SK-N-SH (cell line): Measurements from ENCODE around the gene DCAF8. TPM values are rescaled to one million over a fixed set of nuclear protein-coding genes. Genes with fewer than 3 reads are reported as not detected.

ENCODE experiments used
- CTCF ChIA-PET: fragments of 300-600, 350-600 bp; formaldehyde crosslinking; extraction: SDS; loops from one replicate; lab custom pipeline; 2021; lab: Yijun Ruan, JAX
- POLR2A ChIA-PET: fragments of 350-600 bp; sonication (Branson Sonifier 250); formaldehyde crosslinking; extraction: SDS; loops from one replicate; lab custom pipeline; 2020; ENCODE audit warnings: antibody characterized with exemption, inconsistent platforms; lab: Yijun Ruan, JAX
- DNase-seq: peaks from one replicate; pipeline ENCODE4 v3.0.0; 2012
- H2AFZ ChIP-seq: fragments of 200-600 bp; sonication (generic); 2 replicates; pipeline ENCODE4 v1.8.1; 2016; ENCODE audit warnings: antibody characterized with exemption, mild to moderate bottlenecking, low read depth
- H3F3A ChIP-seq: fragments of 200-600 bp; sonication (generic); replicated peaks from 2 replicates; pipeline ENCODE3; 2016; ENCODE audit warnings: antibody characterized with exemption, mild to moderate bottlenecking; ENCODE audit not compliant: insufficient read depth
- H3K27ac ChIP-seq, 2 experiments: fragments of 200-500 bp in 1 of 2; fragments of 200-600 bp in 1 of 2; sonication (Bioruptor generic) in 1 of 2; sonication (generic), shearing (Covaris generic) in 1 of 2; 2 replicates each; pipeline versions ENCODE4 v1.5.1 to v1.6.1; 2014 to 2016; ENCODE audit warnings: low read depth in 2 of 2, inconsistent platforms in 1 of 2, low read length in 1 of 2, mild to moderate bottlenecking in 1 of 2, mixed read lengths in 1 of 2
- H3K27me3 ChIP-seq: fragments of 200-600 bp; sonication (generic), shearing (Covaris generic); 2 replicates; pipeline ENCODE4 v1.6.1; 2016; ENCODE audit warnings: mixed run types; ENCODE audit not compliant: insufficient read depth
- H3K36me3 ChIP-seq, 2 experiments: fragments of 200-500 bp in 1 of 2; fragments of 200-600 bp in 1 of 2; sonication (Bioruptor generic) in 1 of 2; sonication (generic) in 1 of 2; replicated peaks in 1 of 2; 2 replicates each; pipeline versions ENCODE3 to v1.5.1; 2014 to 2016; ENCODE audit warnings: low read length in 1 of 2, mild to moderate bottlenecking in 1 of 2; ENCODE audit not compliant: insufficient read depth in 2 of 2, control insufficient read depth in 1 of 2
- H3K4me1 ChIP-seq, 2 experiments: fragments of 200-500 bp in 1 of 2; fragments of 200-600 bp in 1 of 2; sonication (Bioruptor generic) in 1 of 2; sonication (generic), shearing (Covaris generic) in 1 of 2; 2 replicates each; pipeline versions ENCODE4 v1.5.1 to v1.6.1; 2014 to 2016; ENCODE audit warnings: low read depth in 1 of 2, low read length in 1 of 2, mixed run types in 1 of 2; ENCODE audit not compliant: insufficient read depth in 2 of 2, control insufficient read depth in 1 of 2
- H3K4me2 ChIP-seq: fragments of 200-600 bp; sonication (generic), shearing (Covaris generic); 2 replicates; pipeline ENCODE4 v1.6.1; 2017; ENCODE audit warnings: mixed run types
- H3K4me3 ChIP-seq, 2 experiments: fragments of 200-500 bp in 1 of 2; fragments of 200-600 bp in 1 of 2; sonication (Bioruptor generic) in 1 of 2; sonication (generic), shearing (Covaris generic) in 1 of 2; 2 replicates each; pipeline versions ENCODE4 v1.5.1 to v1.8.1; 2014 to 2016; ENCODE audit warnings: low read depth in 2 of 2, inconsistent platforms in 1 of 2, low read length in 1 of 2, mild to moderate bottlenecking in 1 of 2, mixed read lengths in 1 of 2, moderate library complexity in 1 of 2
- H3K79me2 ChIP-seq: fragments of 200-600 bp; sonication (generic); 2 replicates; pipeline ENCODE4 v1.8.1; 2017; ENCODE audit warnings: mild to moderate bottlenecking; ENCODE audit not compliant: insufficient read depth
- H3K9ac ChIP-seq: fragments of 200-600 bp; sonication (generic); 2 replicates; pipeline ENCODE4 v1.6.1; 2017; ENCODE audit warnings: mixed run types
- H3K9me2 ChIP-seq: fragments of 200-600 bp; sonication (generic); 2 replicates; pipeline ENCODE4 v1.6.1; 2017; ENCODE audit warnings: mixed run types
- H3K9me3 ChIP-seq: fragments of 200-600 bp; sonication (generic); 2 replicates; pipeline ENCODE4 v1.6.1; 2017; ENCODE audit warnings: mixed run types, mild to moderate bottlenecking, moderate library complexity
- H4K20me1 ChIP-seq: fragments of 200-600 bp; sonication (generic); 2 replicates; pipeline ENCODE4 v1.6.1; 2017; ENCODE audit warnings: mild to moderate bottlenecking, mixed run types; ENCODE audit not compliant: insufficient read depth
- MAX ChIP-seq: IDR thresholded peaks from 2 replicates; pipeline ENCODE4 v1.4.0; 2012; ENCODE audit warnings: low read depth
- NFIC ChIP-seq: IDR thresholded peaks from 2 replicates; pipeline ENCODE4 v1.4.0; 2012; ENCODE audit warnings: borderline replicate concordance
- NRF1 ChIP-seq: IDR thresholded peaks from 2 replicates; pipeline ENCODE4 v1.6.1; 2012; ENCODE audit warnings: low read depth, mild to moderate bottlenecking, low read length
- RAD21 ChIP-seq: IDR thresholded peaks from 2 replicates; pipeline ENCODE4 v1.6.1; 2012; ENCODE audit warnings: mild to moderate bottlenecking, low read length
- TAF1 ChIP-seq: IDR thresholded peaks from 2 replicates; pipeline ENCODE4 v1.6.1; 2012; ENCODE audit warnings: low read depth, mild to moderate bottlenecking, low read length, moderate library complexity, borderline replicate concordance
- USF1 ChIP-seq: IDR thresholded peaks from 2 replicates; pipeline ENCODE4 v1.4.0; 2012; ENCODE audit warnings: low read depth, borderline replicate concordance
- WGBS: methylation state at CpG from one replicate; pipeline ENCODE4 v1.1.6; 2017; ENCODE audit warnings: low lambda C conversion rate; 5-methylcytosine and 5-hydroxymethylcytosine counted together
- polyA plus RNA-seq, 3 experiments: library from polyadenylated mRNA; depleted of rRNA; stranded (reverse); fragments of >200 nt; gene quantifications; 2 replicates each; pipeline ENCODE4 v1.2.3, GENCODE V29; 2012

Gene DCAF8
- polyA plus RNA-seq, 1 of the 3 experiments (the other 2 are of a cell fraction) = 108 TPM

GRCh38 chr1:160192234-160192633 is 70.1 kb downstream of the DCAF8 start (continued):
- no peak for TF ChIP-seq RAD21

GRCh38 chr1:160191756-160192155 is 70.6 kb downstream of the DCAF8 start:
- Histone ChIP-seq H3K9ac (no peak overlapping the region), H3K36me3 (no peaks in the 10 kb centered on the region), H3K4me3 (no peak overlapping the region), H3K4me1 (peaks cover 3 to 5% of the 10 kb centered on the region in 2 experiments; a peak in 2 of 4 replicates), H3F3A (no peaks in the 10 kb centered on the region), H3K27ac (no peak overlapping the region), H3K79me2 (no peaks in the 10 kb centered on the region), H3K9me3 (no peaks in the 10 kb centered on the region), H3K27me3 (no peaks in the 10 kb centered on the region), H4K20me1 (no peaks in the 10 kb centered on the region), H2AFZ (no peak overlapping the region), H3K9me2 (no peaks in the 10 kb centered on the region), H3K4me2 (no peak overlapping the region)
- DNase-seq = no peak
- TF ChIP-seq TAF1 (no peak), MAX (no peak), USF1 (no peak)
- ChIA-PET CTCF (interaction anchor here (1.0 to 7.5 kb wide), 11 partner anchors 9 to 107 kb away, joined by 3 to 293 read pairs (median 11); partner anchors contain the start of gene PEA15), POLR2A (no interaction called here)
- WGBS = 76% methylated on average over 3 of the region's 3 CpGs

- no peaks in the 10 kb centered on the region for H3K9me2 ChIP-seq
- H3K9ac ChIP-seq = no peak within 1 kb of the TSS
- H3K79me2 ChIP-seq = no peaks in the 10 kb centered on the region
- no peak within 1 kb of the TSS for H3K27ac ChIP-seq
- H2AFZ ChIP-seq = peak within 1 kb of the TSS; percentile 48
- H3K4me2 ChIP-seq = no peak within 1 kb of the TSS
- ChIA-PET CTCF (interaction anchor here (0.9 to 7.5 kb wide), 8 partner anchors 18 to 104 kb away, joined by 4 to 293 read pairs (median 36); no protein-coding TSS in a partner anchor), POLR2A (interaction anchor here (0.9 kb wide), 1 partner anchor 30 kb away, joined by 3 read pairs; no protein-coding TSS in a partner anchor)
- no peaks in the 10 kb centered on the region for H3F3A ChIP-seq
- peaks cover 3 to 5% of the 10 kb centered on the region in 2 experiments; a peak in 2 of 4 replicates for H3K4me1 ChIP-seq
- H3K4me3 ChIP-seq = no peak within 1 kb of the TSS
- no peaks in the 10 kb centered on the region for H4K20me1 ChIP-seq
- H3K27me3 ChIP-seq = no peaks in the 10 kb centered on the region
- TF ChIP-seq NFIC (peak; percentile 46; the same call in 1 of the 2 replicates), NRF1 (no peak)
- H3K36me3 ChIP-seq = no peaks in the 10 kb centered on the region
- WGBS = 68% methylated on average over 15 of the region's 15 CpGs
- DNase-seq = no peak
- H3K9me3 ChIP-seq = no peaks in the 10 kb centered on the region
These were observed 72.4 kb downstream of the DCAF8 start, which contains the start of gene CASQ1 for GRCh38 chr1:160189649-160190625. CASQ1 (plus strand) TSS chr1:160190575; CDS start chr1:160190752, 177 bp downstream.
